CD4-positive, alpha-beta T cell (primary cell): ENCODE measurements around the gene SMIM35. TPM values are rescaled to one million over a fixed set of nuclear protein-coding genes. Genes with fewer than 3 reads are reported as not detected.
A peak's percentile ranks its signal among the peaks of the same experiment; 100 is the strongest.

Source experiments
- ATAC-seq: fragments of 200-7000 bp; cut with Tn5 transposase; one replicate; pipeline ENCODE4 v1.10.0; 2022; ENCODE audit warnings: mild to moderate bottlenecking; ENCODE audit not compliant: poor library complexity
- CTCF ChIA-PET: fragments of 350-600 bp; sonication (Branson Sonifier 250); formaldehyde crosslinking; loops from one replicate; lab custom pipeline; 2021; ENCODE audit warnings: antibody characterized with exemption, inconsistent platforms; lab: Charles Lee
- POLR2A ChIA-PET: fragments of 350-600 bp; sonication (Branson Sonifier 250); formaldehyde crosslinking; loops from one replicate; lab custom pipeline; 2021; ENCODE audit warnings: antibody characterized with exemption, inconsistent platforms; lab: Charles Lee
- DNase-seq, 14 experiments: peaks; one replicate each; pipeline ENCODE4 v3.0.0-alpha.2; 2013 to 2020; ENCODE audit warnings: mixed read lengths in 2 of 14
- H3K27ac ChIP-seq, 2 donors: one replicate each; pipeline versions ENCODE4 v1.5.1 to v1.7.0; 2013; ENCODE audit warnings: low read length in 2 of 2, low read depth in 1 of 2, mild to moderate bottlenecking in 1 of 2
- H3K27me3 ChIP-seq, 2 experiments: 1 replicate in 1 of 2; 2 replicates in 1 of 2; pipeline versions ENCODE4 v1.6.1 to v1.7.0; 2013; ENCODE audit warnings: low read length in 2 of 2, control low read depth in 1 of 2, mild to moderate bottlenecking in 1 of 2, moderate library complexity in 1 of 2; ENCODE audit not compliant: insufficient read depth in 2 of 2, control insufficient read depth in 1 of 2
- H3K36me3 ChIP-seq: one replicate; pipeline ENCODE4 v1.6.1; 2013; ENCODE audit warnings: low read length, control low read depth; ENCODE audit not compliant: insufficient read depth
- H3K4me1 ChIP-seq: one replicate; pipeline ENCODE4 v1.6.1; 2013; ENCODE audit warnings: low read length, control low read depth; ENCODE audit not compliant: insufficient read depth
- H3K4me3 ChIP-seq: one replicate; pipeline ENCODE4 v1.5.1; 2013; ENCODE audit warnings: mild to moderate bottlenecking, low read length, moderate library complexity
- H3K9me3 ChIP-seq, 2 experiments: 1 replicate in 1 of 2; 2 replicates in 1 of 2; pipeline versions ENCODE4 v1.6.1 to v1.7.0; 2013; ENCODE audit warnings: low read length in 2 of 2, mild to moderate bottlenecking in 2 of 2, control low read depth in 1 of 2, moderate library complexity in 1 of 2; ENCODE audit not compliant: control insufficient read depth in 1 of 2, insufficient read depth in 1 of 2
- H3K27ac Mint-ChIP-seq: one replicate; pipeline ENCODE4 v1.8.0; 2020; ENCODE audit warnings: mixed read lengths
- H3K27me3 Mint-ChIP-seq: one replicate; pipeline ENCODE4 v1.8.0; 2021; ENCODE audit warnings: mixed read lengths
- H3K36me3 Mint-ChIP-seq: one replicate; pipeline ENCODE4 v1.8.0; 2021; ENCODE audit warnings: low read depth, mixed read lengths
- H3K4me1 Mint-ChIP-seq: one replicate; pipeline ENCODE4 v1.8.0; 2021; ENCODE audit warnings: low read depth, mixed read lengths
- H3K4me3 Mint-ChIP-seq: one replicate; pipeline ENCODE4 v1.8.0; 2020; ENCODE audit warnings: mild to moderate bottlenecking, mixed read lengths
- H3K9me3 Mint-ChIP-seq: one replicate; pipeline ENCODE4 v1.8.0; 2020; ENCODE audit warnings: mixed read lengths
- intact Hi-C, 2 experiments: fragments of 100-400 bp; cut with DNase I in 1 of 2; cut with micrococcal nuclease in 1 of 2; formaldehyde crosslinking; loops; one replicate each; pipeline versions ENCODE4 v1.15.1 to v1.9.0; 2023 to 2025; cut with DNase I, micrococcal nuclease
- total RNA-seq, 174 experiments: library from RNA in 2 of 174; stranded (reverse) in 2 of 174; gene quantifications; one replicate each; pipeline ENCODE4 v1.2.3 and lab custom pipeline; 2021 to 2026
- TF ChIP-seq, protein P1 (sequence below): fragments of 200-600 bp; IDR thresholded peaks from one replicate; pipeline ENCODE4 v1.8.0; 2022; ENCODE audit warnings: antibody characterized with exemption, mild to moderate bottlenecking

Gene SMIM35
- total RNA-seq, 2 experiments from 2014 or later, result 0.06 to 0.08 TPM

DNA sequence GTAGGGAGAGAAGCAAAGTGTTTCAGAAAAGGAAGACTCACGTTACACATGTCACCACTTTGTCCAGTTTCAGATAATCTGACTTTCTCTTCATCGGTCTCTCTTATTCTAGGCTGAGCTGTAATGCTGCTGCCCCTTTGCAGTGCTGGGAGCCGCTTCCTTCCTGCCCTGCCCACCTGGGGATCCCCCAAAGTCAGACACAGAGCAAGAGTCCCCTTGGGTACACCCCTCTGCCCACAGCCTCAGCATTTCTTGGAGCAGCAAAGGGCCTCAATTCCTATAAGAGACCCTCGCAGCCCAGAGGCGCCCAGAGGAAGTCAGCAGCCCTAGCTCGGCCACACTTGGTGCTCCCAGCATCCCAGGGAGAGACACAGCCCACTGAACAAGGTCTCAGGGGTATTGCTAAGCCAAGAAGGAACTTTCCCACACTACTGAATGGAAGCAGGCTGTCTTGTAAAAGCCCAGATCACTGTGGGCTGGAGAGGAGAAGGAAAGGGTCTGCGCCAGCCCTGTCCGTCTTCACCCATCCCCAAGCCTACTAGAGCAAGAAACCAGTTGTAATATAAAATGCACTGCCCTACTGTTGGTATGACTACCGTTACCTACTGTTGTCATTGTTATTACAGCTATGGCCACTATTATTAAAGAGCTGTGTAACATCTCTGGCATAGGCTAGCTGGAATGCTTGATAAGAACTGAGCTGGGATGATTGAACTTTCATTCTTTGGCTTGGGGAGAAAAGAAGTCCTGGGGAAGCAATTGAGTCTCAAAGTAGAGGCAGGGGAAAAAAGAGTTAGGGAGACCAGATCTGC is 31.2 kb upstream of the SMIM35 start:
- Histone ChIP-seq H3K4me1 (peaks cover 3% of the 10 kb centered on the region), H3K4me3 (no peak overlapping the region), H3K27me3 (peaks cover 0 to 3% of the 10 kb centered on the region in 2 experiments), H3K36me3 (no peaks in the 10 kb centered on the region), H3K27ac (no peak overlapping the region), H3K9me3 (no peaks in the 10 kb centered on the region)
- ChIA-PET CTCF (no interaction called here), POLR2A (no interaction called here)
- ATAC-seq (no peak), DNase-seq (peak in 1 of 14 experiments; percentile 14)
- no peak overlapping the region for H3K4me3 Mint-ChIP-seq
- intact Hi-C loops, result no loop called here
- no peaks in the 10 kb centered on the region for H3K36me3 Mint-ChIP-seq
- no peaks in the 10 kb centered on the region for H3K9me3 Mint-ChIP-seq
- no peaks in the 10 kb centered on the region for H3K4me1 Mint-ChIP-seq
- H3K27ac Mint-ChIP-seq, result no peak overlapping the region
- TF ChIP-seq, protein P1, sequence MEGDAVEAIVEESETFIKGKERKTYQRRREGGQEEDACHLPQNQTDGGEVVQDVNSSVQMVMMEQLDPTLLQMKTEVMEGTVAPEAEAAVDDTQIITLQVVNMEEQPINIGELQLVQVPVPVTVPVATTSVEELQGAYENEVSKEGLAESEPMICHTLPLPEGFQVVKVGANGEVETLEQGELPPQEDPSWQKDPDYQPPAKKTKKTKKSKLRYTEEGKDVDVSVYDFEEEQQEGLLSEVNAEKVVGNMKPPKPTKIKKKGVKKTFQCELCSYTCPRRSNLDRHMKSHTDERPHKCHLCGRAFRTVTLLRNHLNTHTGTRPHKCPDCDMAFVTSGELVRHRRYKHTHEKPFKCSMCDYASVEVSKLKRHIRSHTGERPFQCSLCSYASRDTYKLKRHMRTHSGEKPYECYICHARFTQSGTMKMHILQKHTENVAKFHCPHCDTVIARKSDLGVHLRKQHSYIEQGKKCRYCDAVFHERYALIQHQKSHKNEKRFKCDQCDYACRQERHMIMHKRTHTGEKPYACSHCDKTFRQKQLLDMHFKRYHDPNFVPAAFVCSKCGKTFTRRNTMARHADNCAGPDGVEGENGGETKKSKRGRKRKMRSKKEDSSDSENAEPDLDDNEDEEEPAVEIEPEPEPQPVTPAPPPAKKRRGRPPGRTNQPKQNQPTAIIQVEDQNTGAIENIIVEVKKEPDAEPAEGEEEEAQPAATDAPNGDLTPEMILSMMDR, result no peak
- peaks cover 8% of the 10 kb centered on the region for H3K27me3 Mint-ChIP-seq

DNA sequence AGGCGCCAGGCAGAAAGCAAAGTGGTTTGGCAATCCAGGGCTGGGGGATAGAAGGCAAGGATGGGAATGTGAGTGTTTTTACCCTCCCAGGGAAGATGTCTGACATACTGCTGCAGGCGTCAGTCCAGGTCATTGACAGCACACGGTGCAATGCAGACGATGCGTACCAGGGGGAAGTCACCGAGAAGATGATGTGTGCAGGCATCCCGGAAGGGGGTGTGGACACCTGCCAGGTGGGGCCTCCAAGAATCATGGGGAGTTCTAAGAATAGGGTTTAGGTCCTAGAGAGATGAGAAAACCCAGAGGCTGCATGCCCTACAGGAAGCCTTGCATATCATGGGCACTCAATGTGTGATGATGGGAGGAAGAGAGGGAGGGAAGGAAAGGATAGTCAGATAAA is 28.3 kb upstream of the SMIM35 start:
- ChIA-PET POLR2A (no interaction called here), CTCF (no interaction called here)
- no peak overlapping the region for H3K4me3 ChIP-seq
- peaks cover 3% of the 10 kb centered on the region for H3K4me1 ChIP-seq
- Mint-ChIP-seq H3K36me3 (no peaks in the 10 kb centered on the region), H3K9me3 (no peaks in the 10 kb centered on the region), H3K4me3 (no peak overlapping the region), H3K27me3 (peaks cover 12% of the 10 kb centered on the region), H3K27ac (no peak overlapping the region), H3K4me1 (no peaks in the 10 kb centered on the region)
- TF ChIP-seq, protein P1, result no peak
- no peak for ATAC-seq
- peaks cover 0 to 3% of the 10 kb centered on the region in 2 experiments for H3K27me3 ChIP-seq
- H3K9me3 ChIP-seq, result no peaks in the 10 kb centered on the region
- DNase-seq, result peak in 1 of 14 experiments; percentile 33
- H3K27ac ChIP-seq, result no peak overlapping the region
- H3K36me3 ChIP-seq, result no peaks in the 10 kb centered on the region
- intact Hi-C loops, result no loop called here

DNA sequence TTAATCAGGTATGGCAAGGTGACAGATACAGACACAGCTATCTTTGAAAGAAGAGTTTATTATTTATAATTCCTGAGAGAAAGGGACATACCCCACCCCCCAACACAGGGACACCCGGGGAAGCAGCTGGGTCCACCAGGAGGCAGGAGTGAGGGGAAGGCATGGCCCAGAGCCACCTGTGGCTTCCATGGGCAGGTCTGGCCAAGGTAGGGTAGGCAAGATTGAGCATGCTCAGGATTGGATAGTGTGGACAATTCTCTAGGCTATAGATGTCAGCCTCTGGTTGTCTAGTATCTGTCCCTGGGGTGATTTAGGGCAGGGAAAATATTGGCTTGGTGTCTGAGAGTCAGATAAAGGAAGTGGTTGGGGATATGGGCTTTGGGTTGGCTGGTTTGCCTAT is 27.5 kb upstream of the SMIM35 start:
- Histone ChIP-seq H3K4me3 (no peak overlapping the region), H3K27ac (no peak overlapping the region), H3K36me3 (no peaks in the 10 kb centered on the region), H3K27me3 (peaks cover 0 to 3% of the 10 kb centered on the region in 2 experiments), H3K4me1 (peaks cover 3% of the 10 kb centered on the region), H3K9me3 (no peaks in the 10 kb centered on the region)
- TF ChIP-seq, protein P1, result no peak
- no peak for ATAC-seq
- intact Hi-C loops, result no loop called here
- CTCF ChIA-PET, result no interaction called here
- no peak overlapping the region for H3K27ac Mint-ChIP-seq
- H3K27me3 Mint-ChIP-seq, result peaks cover 12% of the 10 kb centered on the region
- POLR2A ChIA-PET, result no interaction called here
- H3K4me1 Mint-ChIP-seq, result no peaks in the 10 kb centered on the region
- DNase-seq, result peak in 1 of 14 experiments; percentile 20
- H3K4me3 Mint-ChIP-seq, result no peak overlapping the region
- no peaks in the 10 kb centered on the region for H3K9me3 Mint-ChIP-seq
- H3K36me3 Mint-ChIP-seq, result no peaks in the 10 kb centered on the region
